AG04450 (cell line): ENCODE data around the gene TMEM121. TPM values are rescaled to one million over a fixed set of nuclear protein-coding genes. Genes with fewer than 3 reads are reported as not detected.

ENCODE experiments used
- CTCF ChIA-PET: fragments of 300-600, 350-600 bp; formaldehyde crosslinking; extraction: SDS; loops from one replicate; lab custom pipeline; 2022; ENCODE audit warnings: antibody characterized with exemption, inconsistent platforms; lab: Charles Lee
- POLR2A ChIA-PET: fragments of 350-600 bp; formaldehyde crosslinking; extraction: SDS; loops from one replicate; lab custom pipeline; 2021; ENCODE audit warnings: antibody characterized with exemption, inconsistent platforms; lab: Yijun Ruan, JAX
- DNase-seq: peaks from one replicate; pipeline ENCODE4 v3.0.0-alpha.2; 2011; ENCODE audit warnings: low read depth, low spot score
- H3K27ac ChIP-seq: one replicate; pipeline ENCODE4 v1.5.1; 2012; ENCODE audit warnings: low read depth, low read length, control low read depth
- H3K27me3 ChIP-seq: one replicate; pipeline ENCODE4 v1.6.0; 2012; ENCODE audit warnings: low read length; ENCODE audit not compliant: control insufficient read depth, insufficient read depth
- H3K4me3 ChIP-seq: 2 replicates; pipeline ENCODE4 v1.5.1; 2011; ENCODE audit warnings: mild to moderate bottlenecking, low read depth, low read length, control low read depth
- H3K9me3 ChIP-seq: 2 replicates; pipeline ENCODE4 v1.5.1; 2012; ENCODE audit warnings: low read length; ENCODE audit not compliant: control insufficient read depth, insufficient read depth
- CTCF ChIP-seq: IDR thresholded peaks from 2 replicates; pipeline ENCODE4 v1.5.1; 2011; ENCODE audit warnings: low read depth, low read length, control low read depth, inconsistent platforms
- polyA plus RNA-seq: library from polyadenylated mRNA; depleted of rRNA; stranded (reverse); fragments of >200 nt; gene quantifications from 2 replicates; pipeline ENCODE4 v1.2.3, GENCODE V29; 2011

Gene TMEM121
- polyA plus RNA-seq, 1 experiment = 1.5 TPM

GRCh38 chr14:105502446-105503295 is 23.7 kb upstream of the TMEM121 start:
- Histone ChIP-seq H3K4me3 (no peak overlapping the region), H3K27me3 (peaks cover 4% of the 10 kb centered on the region), H3K9me3 (no peaks in the 10 kb centered on the region; the same call in 1 of the 2 replicates), H3K27ac (no peak overlapping the region)
- TF ChIP-seq CTCF = no peak
- POLR2A ChIA-PET = no interaction called here
- CTCF ChIA-PET = no interaction called here
- DNase-seq = no peak

- no peak for TF ChIP-seq CTCF
- Histone ChIP-seq H3K9me3 (no peaks in the 10 kb centered on the region; the same call in 1 of the 2 replicates), H3K27me3 (peaks cover 5% of the 10 kb centered on the region), H3K27ac (no peak overlapping the region), H3K4me3 (no peak overlapping the region)
- ChIA-PET CTCF (no interaction called here), POLR2A (no interaction called here)
- DNase-seq = no peak
These were observed 23.1 kb upstream of the TMEM121 start for GRCh38 chr14:105503296-105503640.

DNA sequence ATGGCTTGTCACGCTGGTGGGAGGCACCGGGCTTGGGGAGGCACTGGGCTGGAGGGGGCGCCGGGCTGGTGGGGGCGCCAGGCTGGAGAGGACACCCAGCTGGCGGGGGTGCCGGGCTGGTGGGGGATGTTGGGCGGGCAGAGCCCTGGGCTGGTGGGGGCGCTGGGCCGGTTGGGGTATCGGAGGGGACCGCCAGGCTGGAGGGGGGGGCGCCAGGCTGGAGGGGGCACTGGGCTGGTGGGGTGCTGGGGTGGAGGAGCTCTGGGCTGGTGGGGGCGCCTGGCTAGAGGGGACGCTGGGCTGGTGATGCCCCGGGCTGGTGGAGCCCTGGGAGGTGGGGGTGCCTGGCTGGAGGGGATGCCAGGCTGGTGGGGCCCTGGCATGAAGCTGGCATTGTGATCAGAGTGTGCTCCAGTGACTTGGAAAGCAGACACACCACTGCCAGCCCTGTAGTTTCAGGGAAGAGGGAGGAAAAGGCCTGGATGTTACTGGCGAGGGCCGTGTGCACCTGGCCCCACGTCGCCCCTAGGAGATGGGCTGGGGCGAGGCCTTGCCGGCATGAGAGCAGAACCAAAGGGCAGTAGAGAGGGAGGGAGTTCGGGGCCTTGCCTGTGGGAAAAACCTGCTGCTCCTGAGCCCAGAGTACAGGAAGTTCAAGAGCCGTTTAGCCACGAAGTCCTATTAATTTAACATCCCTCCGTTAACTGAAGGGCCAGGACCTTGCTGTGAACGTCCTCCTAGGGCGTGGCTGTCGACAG is 22.3 kb upstream of the TMEM121 start:
- DNase-seq = no peak
- Histone ChIP-seq H3K9me3 (no peaks in the 10 kb centered on the region), H3K27ac (no peak overlapping the region), H3K4me3 (no peak overlapping the region), H3K27me3 (peaks cover 5% of the 10 kb centered on the region)
- ChIA-PET POLR2A (no interaction called here), CTCF (no interaction called here)
- TF ChIP-seq CTCF = no peak

GRCh38 chr14:105505101-105505500 is 21.3 kb upstream of the TMEM121 start:
- Histone ChIP-seq H3K9me3 (no peaks in the 10 kb centered on the region), H3K27ac (no peak overlapping the region), H3K27me3 (peaks cover 5% of the 10 kb centered on the region), H3K4me3 (no peak overlapping the region)
- TF ChIP-seq CTCF = no peak
- ChIA-PET CTCF (no interaction called here), POLR2A (no interaction called here)
- DNase-seq = no peak

DNA sequence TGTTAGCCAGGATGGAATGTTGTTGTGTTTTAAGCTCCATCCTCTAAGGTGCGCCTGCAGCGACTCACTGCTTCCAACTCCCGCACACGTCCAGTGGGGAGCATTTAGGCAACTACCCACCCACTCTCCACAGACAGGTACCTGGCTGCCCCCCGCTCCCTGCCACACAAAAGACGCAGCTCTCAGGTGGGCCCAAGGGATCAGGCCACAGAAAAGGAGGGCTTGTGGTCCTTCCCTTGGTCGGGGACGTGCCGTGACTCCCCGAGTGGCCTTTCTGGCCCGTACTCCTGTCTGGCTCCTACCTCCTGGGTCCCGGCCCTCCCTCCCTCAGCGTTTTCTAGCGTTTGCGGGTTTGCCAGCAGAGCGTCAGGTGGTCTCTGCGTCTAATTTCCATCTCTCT is 19.1 kb upstream of the TMEM121 start:
- ChIA-PET POLR2A (no interaction called here), CTCF (interaction anchor here (0.8 kb wide), 1 partner anchor 31 kb away, joined by 3 read pairs; no protein-coding TSS in a partner anchor)

More for the DNA sequence above, 19.1 kb upstream of the TMEM121 start:
- no peak for DNase-seq
- TF ChIP-seq CTCF = no peak
- peaks cover 7% of the 10 kb centered on the region for H3K27me3 ChIP-seq
- H3K27ac ChIP-seq = no peak overlapping the region
- H3K9me3 ChIP-seq = no peaks in the 10 kb centered on the region
- no peak overlapping the region for H3K4me3 ChIP-seq
